GM18861 (cell line): ENCODE results near the gene XXYLT1.

Source experiments
- ATAC-seq: cut with Tn5 transposase; IDR thresholded peaks from one replicate; pipeline ENCODE4 v1.9.1; 2021; ENCODE audit not compliant: unreplicated experiment

The XXYLT1 gene

GRCh38 chr3:195251336-195252065, 19.5 kb downstream of the XXYLT1 start:
- no peak for ATAC-seq

DNA sequence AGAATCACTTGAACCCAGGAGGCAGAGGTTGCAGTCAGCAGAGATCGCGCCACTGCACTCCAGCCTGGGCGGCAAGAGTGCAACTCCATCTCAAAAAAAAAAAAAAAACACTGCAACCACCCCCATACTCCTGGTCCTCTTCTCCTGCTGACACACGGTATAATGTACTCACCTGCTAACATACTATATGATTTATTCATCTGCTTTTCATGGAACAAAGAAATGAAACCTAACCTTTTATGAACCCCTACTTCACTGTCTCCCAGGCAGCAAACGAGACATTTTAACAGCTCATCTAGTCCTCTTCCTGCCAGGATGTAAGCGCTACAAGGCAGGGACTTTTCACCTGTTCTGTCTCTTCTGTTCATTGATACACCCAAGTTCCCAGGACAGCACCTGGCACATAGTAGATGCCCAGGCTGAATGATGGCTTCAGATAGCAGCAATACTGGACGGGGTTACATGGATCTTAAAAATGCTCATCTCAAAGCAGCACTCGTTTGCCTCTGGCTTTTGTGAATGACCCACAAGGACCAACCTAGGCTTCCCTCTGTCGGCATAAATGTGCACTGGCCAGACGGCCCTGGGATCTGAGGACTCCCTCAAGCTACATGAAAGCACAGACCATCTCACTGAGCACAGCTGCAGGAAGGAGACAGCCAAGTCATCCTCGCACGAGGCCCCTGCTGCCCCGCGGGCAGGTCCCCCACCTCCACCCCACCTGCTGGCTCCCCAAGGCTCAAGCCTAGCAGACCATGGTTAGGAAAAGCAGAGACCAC, 20.3 kb downstream of the XXYLT1 start:
- no peak for ATAC-seq

GRCh38 chr3:195249858-195250464, 21.0 kb downstream of the XXYLT1 start:
- no peak for ATAC-seq

DNA sequence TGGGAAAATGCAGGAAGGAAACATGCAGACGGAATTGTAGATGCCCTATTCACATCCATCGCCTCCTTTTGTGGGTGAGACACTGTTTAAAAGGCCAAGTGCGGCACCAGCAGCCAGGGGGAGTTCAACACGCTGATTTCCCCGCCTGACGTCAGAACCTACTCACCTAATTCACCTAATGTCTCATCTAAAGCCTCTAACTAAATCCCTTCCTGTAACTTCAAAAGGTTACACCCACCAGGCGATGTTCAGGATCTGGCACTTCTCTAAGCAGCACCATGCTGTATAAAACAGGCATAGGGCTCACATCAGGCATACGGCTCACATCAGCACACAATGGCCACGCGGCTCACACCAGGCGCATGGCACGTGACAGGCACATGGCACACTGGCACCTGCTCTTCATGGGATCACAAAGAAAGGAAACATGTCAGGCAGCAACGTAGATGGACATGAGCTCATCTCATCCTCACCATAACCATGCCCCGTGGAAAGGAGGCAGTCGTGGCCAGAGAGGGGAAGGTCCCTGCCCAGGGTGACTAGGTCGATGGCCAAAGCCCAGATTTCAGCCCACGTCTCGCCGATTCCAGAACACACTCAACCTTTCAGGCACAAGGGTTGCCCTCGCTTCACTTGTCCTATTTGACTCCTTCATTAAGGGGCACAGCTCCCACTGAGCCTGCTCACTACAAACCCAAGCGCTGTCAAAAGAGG, 21.7 kb downstream of the XXYLT1 start:
- ATAC-seq: no peak

GRCh38 chr3:195248281-195248680, 22.7 kb downstream of the XXYLT1 start:
- ATAC-seq: no peak

DNA sequence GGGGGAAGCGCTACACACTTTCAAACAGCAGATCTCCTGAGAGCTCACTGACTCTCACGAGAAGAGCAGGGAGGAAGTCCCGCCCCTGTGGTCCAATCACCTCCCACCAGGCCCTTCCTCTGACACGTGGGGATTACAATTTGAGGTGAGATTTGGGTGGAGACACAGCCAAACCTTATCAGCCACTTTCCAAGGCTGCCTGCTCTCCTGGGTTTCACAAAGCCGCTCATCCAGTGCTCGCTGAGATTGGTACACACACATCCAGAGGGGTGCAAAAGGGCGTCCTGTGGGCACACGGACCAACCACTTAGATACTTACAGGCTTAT, 23.1 kb downstream of the XXYLT1 start:
- ATAC-seq: no peak

GRCh38 chr3:195247086-195247862, 23.7 kb downstream of the XXYLT1 start:
- ATAC-seq: no peak

DNA sequence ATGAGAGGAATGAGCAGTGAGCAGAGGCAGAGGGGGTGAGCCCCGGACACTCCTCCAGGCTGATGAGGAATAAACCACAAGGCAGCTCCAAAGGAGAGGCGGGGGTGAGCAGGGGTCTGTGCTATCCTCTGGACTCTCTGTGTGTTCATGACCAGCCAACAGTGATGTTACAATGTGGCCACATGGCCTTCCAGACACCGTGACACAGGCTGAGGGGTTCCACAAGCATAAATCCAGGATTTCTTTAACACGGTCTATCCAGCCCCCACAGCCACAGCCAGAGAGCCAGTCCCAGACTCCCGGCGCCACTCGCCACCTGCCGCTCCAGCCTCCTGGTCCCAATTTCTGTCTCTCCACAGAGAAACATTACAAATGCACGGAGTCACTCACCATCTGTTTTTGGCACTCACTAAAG, 24.4 kb downstream of the XXYLT1 start:
- no peak for ATAC-seq

- ATAC-seq: no peak
Observed at GRCh38 chr3:195245531-195245951, 25.4 kb downstream of the XXYLT1 start.

GRCh38 chr3:195241592-195242355, 29.2 kb downstream of the XXYLT1 start:
- no peak for ATAC-seq

GRCh38 chr3:195240939-195241338, 30.0 kb downstream of the XXYLT1 start:
- no peak for ATAC-seq

- no peak for ATAC-seq
Observed at GRCh38 chr3:195240171-195240701, 30.7 kb downstream of the XXYLT1 start.

DNA sequence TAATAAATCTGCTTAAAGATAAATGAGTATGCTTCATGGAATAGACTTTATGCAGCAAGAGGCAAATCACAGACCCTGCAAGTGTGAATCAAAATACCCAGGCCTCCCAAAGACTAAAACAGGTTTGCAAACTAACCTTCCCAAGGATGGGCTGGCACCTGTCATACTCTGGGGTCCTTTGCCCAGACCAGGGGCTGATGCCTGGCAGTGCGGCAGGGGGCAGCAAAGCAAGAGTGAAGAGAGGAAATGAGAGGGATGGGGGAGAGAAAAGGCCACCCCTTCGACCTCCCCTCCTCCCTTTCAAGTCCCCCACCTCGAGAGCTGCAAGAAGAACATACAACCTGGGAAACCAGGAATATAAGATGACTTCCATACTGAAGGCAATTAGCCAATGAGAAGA, 31.8 kb downstream of the XXYLT1 start:
- no peak for ATAC-seq

DNA sequence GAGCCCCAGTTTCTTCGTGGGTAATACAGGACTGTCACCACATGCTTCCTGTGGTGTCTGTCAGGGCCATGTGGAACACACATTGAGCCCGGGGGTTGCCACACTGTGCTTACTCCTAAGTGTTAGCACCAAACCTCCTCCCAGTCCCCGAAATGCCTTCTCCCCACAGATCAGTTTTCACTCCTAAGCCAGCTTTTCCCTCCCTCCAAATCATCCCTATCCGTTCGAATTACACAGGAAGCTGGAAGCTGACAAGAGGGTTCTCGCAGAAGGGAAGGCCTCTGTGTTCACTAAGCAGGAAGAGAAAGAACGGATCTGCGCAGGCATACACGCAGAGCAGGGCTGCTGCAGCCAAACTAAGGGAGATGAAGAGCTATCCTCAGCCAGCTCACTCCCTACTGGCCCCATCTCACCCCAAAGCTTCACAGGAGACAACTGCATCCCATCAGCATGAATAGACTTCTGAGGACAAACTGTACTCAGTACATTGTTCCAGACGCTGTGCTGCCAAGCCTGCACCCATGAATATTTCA, 32.3 kb downstream of the XXYLT1 start:
- no peak for ATAC-seq

- ATAC-seq: no peak
Observed at GRCh38 chr3:195238081-195238571, 32.8 kb downstream of the XXYLT1 start.

DNA sequence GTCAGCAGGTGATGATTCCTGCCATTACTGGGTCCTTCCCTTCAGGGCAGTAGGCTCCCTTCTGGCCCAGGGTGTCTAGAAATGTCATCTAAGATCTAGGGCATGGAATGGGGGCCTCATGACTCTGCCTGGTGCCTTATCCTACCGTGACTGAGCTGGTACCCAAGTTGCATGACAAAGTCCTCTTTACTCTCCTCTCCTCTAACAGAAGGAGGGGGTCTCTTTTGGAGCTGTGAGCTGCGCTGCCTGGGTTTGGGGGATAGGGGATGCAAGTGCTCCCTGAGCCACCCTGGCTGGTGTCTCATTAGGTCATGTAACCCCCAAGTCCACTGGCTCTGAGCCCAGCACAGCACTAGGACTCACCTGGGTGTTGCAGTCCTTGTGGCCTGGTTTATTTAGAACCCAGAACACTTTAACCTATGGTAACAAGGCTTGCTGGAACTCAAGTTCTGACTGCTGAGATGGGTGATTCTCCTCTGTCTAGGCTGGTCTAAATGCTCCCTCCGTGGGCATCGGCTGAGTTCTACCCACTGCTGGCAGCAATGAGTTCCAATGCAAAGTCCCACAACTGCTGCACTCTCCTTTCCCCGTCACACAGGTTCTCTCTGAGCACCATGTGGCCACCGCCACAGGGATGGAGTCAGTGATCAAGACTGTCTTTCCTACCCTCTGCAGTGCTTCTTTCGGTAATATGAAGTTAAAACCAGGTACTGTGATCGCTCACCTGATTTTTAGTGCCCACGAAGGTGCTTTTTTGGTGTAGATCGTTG, 34.0 kb downstream of the XXYLT1 start:
- ATAC-seq: no peak

DNA sequence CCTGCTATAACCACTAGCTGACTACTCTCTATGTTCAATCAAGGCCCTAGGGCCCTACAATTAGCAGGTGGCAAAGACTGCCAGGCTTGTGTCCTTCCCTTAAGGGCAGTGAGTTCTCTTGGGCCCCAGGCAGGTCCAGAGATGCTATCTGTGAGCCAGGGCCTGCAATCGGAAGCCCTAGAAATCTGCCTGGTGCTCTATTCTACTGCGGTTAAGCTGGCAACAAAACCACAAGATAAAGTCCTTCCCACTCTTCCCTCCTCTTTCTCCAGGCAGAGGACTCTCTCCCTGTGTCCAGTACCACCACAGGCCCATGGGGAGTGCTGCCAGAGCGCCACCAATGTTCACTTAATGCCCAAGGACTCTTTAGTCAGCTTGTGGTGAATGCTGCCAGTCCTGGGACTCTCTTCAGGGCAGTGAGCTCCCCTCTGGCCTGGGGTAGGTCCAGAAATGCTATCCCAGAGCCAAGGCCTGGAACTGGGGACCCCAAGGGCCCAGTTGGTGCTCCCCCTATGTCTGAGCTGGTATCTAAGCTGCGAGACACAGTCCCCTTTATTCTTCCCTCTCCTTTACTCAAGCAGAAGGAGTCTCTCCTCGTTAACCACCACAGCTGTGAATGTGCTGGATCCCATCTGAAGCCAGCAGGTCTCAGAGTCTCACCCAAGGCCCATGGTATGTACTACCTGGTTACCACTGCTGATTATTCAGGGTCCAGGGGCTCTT, 34.7 kb downstream of the XXYLT1 start:
- no peak for ATAC-seq

DNA sequence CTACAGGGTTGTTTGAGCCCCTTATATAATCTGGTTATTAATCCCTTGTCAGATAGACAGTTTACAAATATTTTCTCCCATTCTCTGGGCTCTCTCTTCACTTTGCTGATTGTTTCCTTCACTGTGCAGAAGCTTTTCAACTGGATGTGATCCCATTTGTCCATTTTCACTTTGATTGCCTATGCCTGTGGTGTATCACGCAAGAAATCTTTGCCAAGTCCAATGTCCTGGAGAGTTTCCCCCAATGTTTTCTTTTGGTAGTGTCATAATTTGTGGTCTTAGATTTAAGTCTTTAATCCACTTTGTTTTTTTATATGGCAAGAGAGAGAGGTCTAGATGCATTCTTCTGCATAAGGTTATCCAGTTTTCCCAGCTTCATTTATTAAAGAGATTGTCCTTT, 40.7 kb downstream of the XXYLT1 start:
- no peak for ATAC-seq
